Endothelial cell of umbilical vein (primary cell): Measurements from ENCODE around the gene FRMD4A. TPM values are rescaled to one million over a fixed set of nuclear protein-coding genes. Genes with fewer than 3 reads are reported as not detected.

Experiments
- BruUV-seq: library from RNA; stranded (reverse); fragments of 400-500 nt; replicated peaks from 2 replicates; lab custom pipeline; 2021; lab: Mats Ljungman, UMichigan
- CTCF ChIA-PET: fragments of 300-600, 350-600 bp; sonication (Branson Sonifier 250); formaldehyde crosslinking; loops from one replicate; lab custom pipeline; 2021; ENCODE audit warnings: antibody characterized with exemption, inconsistent platforms; lab: Charles Lee
- POLR2A ChIA-PET: fragments of 300-600, 350-600 bp; sonication (Branson Sonifier 250); formaldehyde crosslinking; loops from one replicate; lab custom pipeline; 2021; ENCODE audit warnings: antibody characterized with exemption, inconsistent platforms; lab: Charles Lee
- DNase-seq: peaks from one replicate; pipeline ENCODE4 v3.0.0-alpha.2; 2011; ENCODE audit warnings: low read depth, low spot score
- FAIRE-seq: peaks from 2 replicates; lab custom pipeline; 2011; peaks lifted over from hg19 to GRCh38; lab: Jason Lieb, UNC
- H2AFZ ChIP-seq: 2 replicates; pipeline ENCODE4 v1.6.0; 2012; ENCODE audit warnings: low read depth, low read length, control low read depth, inconsistent platforms
- H3K27ac ChIP-seq: 2 replicates; pipeline ENCODE4 v1.5.1; 2011; ENCODE audit warnings: low read depth, mild to moderate bottlenecking, control low read depth, low read length, moderate library complexity; ENCODE audit not compliant: insufficient read depth
- H3K27me3 ChIP-seq, 2 experiments: 2 replicates each; pipeline versions ENCODE4 v1.6.0 to v1.6.1; 2011; ENCODE audit warnings: low read length in 2 of 2, mixed read lengths in 1 of 2; ENCODE audit not compliant: control insufficient read depth in 2 of 2, insufficient read depth in 2 of 2
- H3K36me3 ChIP-seq, 2 experiments: 2 replicates in 1 of 2; 3 replicates in 1 of 2; pipeline ENCODE4 v1.5.1; 2011; ENCODE audit warnings: low read length in 2 of 2, mild to moderate bottlenecking in 1 of 2, moderate library complexity in 1 of 2; ENCODE audit not compliant: control insufficient read depth in 2 of 2, insufficient read depth in 2 of 2; ENCODE audit errors: extremely low read depth in 1 of 2
- H3K4me1 ChIP-seq: 3 replicates; pipeline ENCODE4 v1.5.1; 2011; ENCODE audit warnings: mild to moderate bottlenecking, low read length; ENCODE audit not compliant: control insufficient read depth, insufficient read depth; ENCODE audit errors: extremely low read depth
- H3K4me2 ChIP-seq: 2 replicates; pipeline ENCODE4 v1.6.1; 2011; ENCODE audit warnings: low read length, control low read depth, mixed read lengths; ENCODE audit not compliant: insufficient read depth
- H3K4me3 ChIP-seq, 3 experiments: fragments of 200-600 bp in 1 of 3; sonication (generic), shearing (Covaris generic) in 1 of 3; replicated peaks in 1 of 3; 2 replicates each; pipeline ENCODE4 v1.5.1; 2011 to 2016; ENCODE audit warnings: control low read depth in 3 of 3, low read length in 3 of 3, mild to moderate bottlenecking in 2 of 3, inconsistent platforms in 1 of 3, low read depth in 1 of 3, moderate library complexity in 1 of 3; ENCODE audit not compliant: insufficient read depth in 1 of 3
- H3K79me2 ChIP-seq: 2 replicates; pipeline ENCODE4 v1.6.0; 2012; ENCODE audit warnings: low read length, inconsistent platforms; ENCODE audit not compliant: control insufficient read depth, insufficient read depth
- H3K9ac ChIP-seq: replicated peaks from 2 replicates; pipeline ENCODE3; 2011; ENCODE audit warnings: low read length, control low read depth; ENCODE audit not compliant: insufficient read depth; ENCODE audit errors: extremely low read depth
- H3K9me1 ChIP-seq: replicated peaks from 3 replicates; pipeline ENCODE4 v1.6.0; 2011; ENCODE audit warnings: mild to moderate bottlenecking, low read length; ENCODE audit not compliant: control insufficient read depth, insufficient read depth; ENCODE audit errors: extremely low read depth
- H3K9me3 ChIP-seq: replicated peaks from 2 replicates; pipeline ENCODE4 v1.5.1; 2012; ENCODE audit warnings: low read length, inconsistent platforms; ENCODE audit not compliant: control insufficient read depth, insufficient read depth
- H4K20me1 ChIP-seq: replicated peaks from 2 replicates; pipeline ENCODE3; 2011; ENCODE audit warnings: mild to moderate bottlenecking, low read length; ENCODE audit not compliant: control insufficient read depth, insufficient read depth; ENCODE audit errors: extremely low read depth
- EZH2 ChIP-seq: IDR thresholded peaks from 2 replicates; pipeline ENCODE4 v1.6.1; 2012; ENCODE audit warnings: borderline replicate concordance, low read depth, mild to moderate bottlenecking, moderate library complexity, low read length, inconsistent platforms; ENCODE audit not compliant: severe bottlenecking
- FOS ChIP-seq: IDR thresholded peaks from 2 replicates; pipeline ENCODE4 v1.6.1; 2011; ENCODE audit warnings: mild to moderate bottlenecking, low read length, moderate library complexity, borderline replicate concordance; ENCODE audit not compliant: insufficient read depth
- GATA2 ChIP-seq: IDR thresholded peaks from 2 replicates; pipeline ENCODE4 v1.7.0; 2011; ENCODE audit warnings: low read depth, mild to moderate bottlenecking, moderate library complexity, mixed read lengths, low read length; ENCODE audit not compliant: insufficient read length, insufficient read depth
- JUN ChIP-seq: IDR thresholded peaks from 2 replicates; pipeline ENCODE4 v1.6.1; 2011; ENCODE audit warnings: borderline replicate concordance, low read depth; ENCODE audit not compliant: insufficient read length, insufficient read depth
- MYC ChIP-seq: IDR thresholded peaks from one replicate; pipeline ENCODE4 v1.6.1; 2011; ENCODE audit warnings: mild to moderate bottlenecking, low read depth, low read length
- POLR2A ChIP-seq: IDR thresholded peaks from 2 replicates; pipeline ENCODE4 v1.6.1; 2012; ENCODE audit warnings: low read depth, mild to moderate bottlenecking, control low read depth, low read length
- POLR2AphosphoS5 ChIP-seq: IDR thresholded peaks from 2 replicates; pipeline ENCODE4 v1.6.1; 2012; ENCODE audit warnings: low read depth, mild to moderate bottlenecking, control low read depth, low read length, moderate library complexity; ENCODE audit not compliant: insufficient read depth
- dilution Hi-C: fragments of 300-500 bp; cut with MboI; formaldehyde crosslinking; loops from one replicate; pipeline ENCODE4 v1.15.0; 2019; ENCODE audit warnings: low sequenced_read_pairs; ENCODE audit not compliant: extremely low pct_ligation_motif_present
- intact Hi-C: fragments of 100-400 bp; cut with micrococcal nuclease; formaldehyde crosslinking; loops from one replicate; pipeline ENCODE4 v1.10.0; 2022
- polyA plus RNA-seq, 4 experiments: library from polyadenylated mRNA; depleted of rRNA in 3 of 4; stranded (reverse) in 3 of 4; unstranded in 1 of 4; fragments of >200 nt; gene quantifications; 2 replicates each; pipeline versions ENCODE4 v1.2.1 to v1.2.3, GENCODE V29; 2011 to 2012; ENCODE audit warnings: missing spikeins in 1 of 4
- total RNA-seq: library from RNA; stranded (reverse); gene quantifications from 2 replicates; pipeline ENCODE4 v1.2.3, GENCODE V29; 2021
- TF ChIP-seq, protein P1 (sequence below), 2 donors: IDR thresholded peaks; 1 replicate in 1 of 2; 2 replicates in 1 of 2; pipeline ENCODE4 v1.5.1; 2011; ENCODE audit warnings: low read length in 2 of 2, mild to moderate bottlenecking in 2 of 2, moderate library complexity in 2 of 2, control low read depth in 1 of 2, inconsistent platforms in 1 of 2, low read depth in 1 of 2; ENCODE audit not compliant: insufficient read depth in 1 of 2; ENCODE audit errors: extremely low read depth in 1 of 2
- TF ChIP-seq, protein P2 (sequence below): IDR thresholded peaks from 2 replicates; pipeline ENCODE4 v1.6.1; 2011; ENCODE audit not compliant: insufficient read depth, insufficient read length

The FRMD4A gene
- total and polyA plus RNA-seq, 2 donors (not counting 3 experiments of a cell fraction or from before 2014, with no cell fraction given) = 123 to 148 TPM

DNA sequence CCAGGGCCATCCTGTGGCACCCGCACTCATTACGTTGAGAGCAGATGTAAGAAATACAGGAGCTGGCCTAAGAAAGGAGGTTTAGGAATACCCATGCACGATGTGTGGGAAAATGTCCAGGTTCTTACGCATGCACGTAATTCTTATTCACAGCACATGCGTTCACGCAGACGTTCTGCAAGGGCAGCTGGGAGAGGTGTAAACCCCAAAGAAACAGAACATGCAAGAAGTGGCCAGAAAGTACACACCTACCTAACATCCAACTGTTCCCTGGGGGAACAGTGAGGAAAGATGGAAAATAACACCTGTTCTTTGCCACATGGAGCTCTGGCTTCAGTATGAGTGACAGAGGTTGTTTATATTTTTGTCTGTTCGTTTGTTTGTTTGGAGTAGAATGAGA is 458.3 kb downstream of the FRMD4A start:
- H3K4me3 ChIP-seq = no peak overlapping the region
- ChIA-PET CTCF (interaction anchor here (0.7 to 1.5 kb wide), 4 partner anchors 8 to 221 kb away, joined by 3 to 6 read pairs (median 3); no protein-coding TSS in a partner anchor), POLR2A (interaction anchor here (1.7 kb wide), 1 partner anchor 10 kb away, joined by 13 read pairs; no protein-coding TSS in a partner anchor)
- TF ChIP-seq, protein P1, sequence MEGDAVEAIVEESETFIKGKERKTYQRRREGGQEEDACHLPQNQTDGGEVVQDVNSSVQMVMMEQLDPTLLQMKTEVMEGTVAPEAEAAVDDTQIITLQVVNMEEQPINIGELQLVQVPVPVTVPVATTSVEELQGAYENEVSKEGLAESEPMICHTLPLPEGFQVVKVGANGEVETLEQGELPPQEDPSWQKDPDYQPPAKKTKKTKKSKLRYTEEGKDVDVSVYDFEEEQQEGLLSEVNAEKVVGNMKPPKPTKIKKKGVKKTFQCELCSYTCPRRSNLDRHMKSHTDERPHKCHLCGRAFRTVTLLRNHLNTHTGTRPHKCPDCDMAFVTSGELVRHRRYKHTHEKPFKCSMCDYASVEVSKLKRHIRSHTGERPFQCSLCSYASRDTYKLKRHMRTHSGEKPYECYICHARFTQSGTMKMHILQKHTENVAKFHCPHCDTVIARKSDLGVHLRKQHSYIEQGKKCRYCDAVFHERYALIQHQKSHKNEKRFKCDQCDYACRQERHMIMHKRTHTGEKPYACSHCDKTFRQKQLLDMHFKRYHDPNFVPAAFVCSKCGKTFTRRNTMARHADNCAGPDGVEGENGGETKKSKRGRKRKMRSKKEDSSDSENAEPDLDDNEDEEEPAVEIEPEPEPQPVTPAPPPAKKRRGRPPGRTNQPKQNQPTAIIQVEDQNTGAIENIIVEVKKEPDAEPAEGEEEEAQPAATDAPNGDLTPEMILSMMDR (IDR thresholded peaks at IDR 0.05; ENCODE audit: extremely low read depth in 1 of 2, insufficient read depth in 1 of 2, low read depth in 1 of 2, low read length in 2 of 2) = no peak
- no peak for TF ChIP-seq MYC
- TF ChIP-seq POLR2AphosphoS5 = no peak
- no peak for TF ChIP-seq JUN
- no peak for TF ChIP-seq EZH2
- TF ChIP-seq, protein P2, sequence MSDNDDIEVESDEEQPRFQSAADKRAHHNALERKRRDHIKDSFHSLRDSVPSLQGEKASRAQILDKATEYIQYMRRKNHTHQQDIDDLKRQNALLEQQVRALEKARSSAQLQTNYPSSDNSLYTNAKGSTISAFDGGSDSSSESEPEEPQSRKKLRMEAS = no peak
- TF ChIP-seq POLR2A = no peak
- TF ChIP-seq FOS = no peak
- no peak for TF ChIP-seq GATA2
- H3K9me3 ChIP-seq = no peaks in the 10 kb centered on the region
- no peaks in the 10 kb centered on the region for H3K9me1 ChIP-seq
- H4K20me1 ChIP-seq = no peaks in the 10 kb centered on the region
- intact Hi-C loops = no loop called here
- BruUV-seq = no TSS peak
- dilution Hi-C loops = no loop called here
- H3K4me1 ChIP-seq = peaks cover 29% of the 10 kb centered on the region
- H3K4me2 ChIP-seq = no peak overlapping the region
- FAIRE-seq (no peak), DNase-seq (no peak)
- no peak overlapping the region for H2AFZ ChIP-seq
- peaks cover 94% of the 10 kb centered on the region for H3K79me2 ChIP-seq
- no peak overlapping the region for H3K27ac ChIP-seq
- H3K27me3 ChIP-seq = no peaks in the 10 kb centered on the region
- H3K36me3 ChIP-seq = peaks cover 5 to 6% of the 10 kb centered on the region in 2 experiments
- H3K9ac ChIP-seq = no peak overlapping the region
